HepG2 (cell line): ENCODE results near the gene PPCS. TPM values are rescaled to one million over a fixed set of nuclear protein-coding genes. Genes with fewer than 3 reads are reported as not detected.

Experiments used
- ATF1 ChIP-seq: IDR thresholded peaks from 2 replicates; pipeline ENCODE4 v1.6.1; 2016; ENCODE audit warnings: mild to moderate bottlenecking, control low read depth
- ATF6 ChIP-seq: sonication (generic); formaldehyde crosslinking; conservative IDR thresholded peaks from 2 replicates; pipeline ENCODE4 v1.4.0; 2020; ENCODE audit warnings: missing genetic modification reagents
- CERS6 ChIP-seq: sonication (generic); formaldehyde crosslinking; IDR thresholded peaks from 2 replicates; pipeline ENCODE4 v1.5.0; 2020; ENCODE audit warnings: missing genetic modification reagents
- FOXO1 ChIP-seq: sonication (generic); formaldehyde crosslinking; IDR thresholded peaks from 2 replicates; pipeline ENCODE4 v1.4.0; 2020; ENCODE audit warnings: missing genetic modification reagents
- HMGA1 ChIP-seq: sonication (generic); formaldehyde crosslinking; conservative IDR thresholded peaks from 2 replicates; pipeline ENCODE4 v1.4.0; 2020; ENCODE audit warnings: missing genetic modification reagents
- MEIS1 ChIP-seq: sonication (generic); formaldehyde crosslinking; IDR thresholded peaks from 2 replicates; pipeline ENCODE4 v1.9.0; 2021; ENCODE audit warnings: mild to moderate bottlenecking, missing genetic modification reagents, moderate library complexity, borderline replicate concordance
- NFKB2 ChIP-seq: sonication (generic); formaldehyde crosslinking; IDR thresholded peaks from 2 replicates; pipeline ENCODE4 v1.4.0; 2020; ENCODE audit warnings: missing genetic modification reagents, borderline replicate concordance
- NR3C1 ChIP-seq: sonication (generic); formaldehyde crosslinking; IDR thresholded peaks from 2 replicates; pipeline ENCODE4 v1.4.0; 2020; ENCODE audit warnings: missing genetic modification reagents
- SIN3A ChIP-seq: IDR thresholded peaks from 2 replicates; pipeline ENCODE4 v1.6.1; 2011; ENCODE audit warnings: low read depth, mild to moderate bottlenecking, control low read depth, low read length, borderline replicate concordance
- SKI ChIP-seq: fragments of 450-650 bp; IDR thresholded peaks from one replicate; pipeline ENCODE4 v1.6.1; 2018; ENCODE audit warnings: mild to moderate bottlenecking; ENCODE audit not compliant: partially characterized antibody
- SP2 ChIP-seq: sonication (generic); formaldehyde crosslinking; IDR thresholded peaks from 2 replicates; pipeline ENCODE4 v1.5.1; 2020; ENCODE audit warnings: mild to moderate bottlenecking, missing genetic modification reagents
- SP5 ChIP-seq: IDR thresholded peaks from 2 replicates; pipeline ENCODE4 v1.6.1; 2016; ENCODE audit warnings: low read depth, borderline replicate concordance
- ZBTB38 ChIP-seq: sonication (generic); formaldehyde crosslinking; IDR thresholded peaks from 2 replicates; pipeline ENCODE4 v1.5.1; 2020; ENCODE audit warnings: mild to moderate bottlenecking, missing genetic modification reagents
- ZBTB49 ChIP-seq: sonication (generic); formaldehyde crosslinking; IDR thresholded peaks from 2 replicates; pipeline ENCODE4 v1.4.0; 2020; ENCODE audit warnings: missing genetic modification reagents, borderline replicate concordance
- ZNF317 ChIP-seq: sonication (generic); formaldehyde crosslinking; IDR thresholded peaks from 2 replicates; pipeline ENCODE4 v1.5.0; 2020; ENCODE audit warnings: mild to moderate bottlenecking, missing genetic modification reagents
- ZNF414 ChIP-seq: sonication (generic); formaldehyde crosslinking; IDR thresholded peaks from 2 replicates; pipeline ENCODE4 v1.5.0; 2020; ENCODE audit warnings: missing genetic modification reagents
- ZNF496 ChIP-seq: sonication (generic); formaldehyde crosslinking; IDR thresholded peaks from 2 replicates; pipeline ENCODE4 v1.8.1; 2023; ENCODE audit warnings: mild to moderate bottlenecking, moderate library complexity, missing genetic modification reagents; ENCODE audit not compliant: insufficient replicate concordance
- ZSCAN21 ChIP-seq: sonication (generic); formaldehyde crosslinking; IDR thresholded peaks from 2 replicates; pipeline ENCODE4 v1.8.0; 2022; ENCODE audit warnings: mild to moderate bottlenecking, missing genetic modification reagents, moderate library complexity, borderline replicate concordance
- ZSCAN25 ChIP-seq: sonication (generic); formaldehyde crosslinking; IDR thresholded peaks from 2 replicates; pipeline ENCODE4 v1.8.0; 2022; ENCODE audit warnings: mild to moderate bottlenecking, missing genetic modification reagents
- polyA plus RNA-seq, 8 experiments: library from polyadenylated mRNA; depleted of rRNA in 3 of 8; stranded (reverse) in 7 of 8; unstranded in 1 of 8; fragments of >200 nt; fragmentation: Illumina TruSeq in 4 of 8; extraction: Trizol in 4 of 8; gene quantifications; 2 replicates each; pipeline versions ENCODE4 v1.2.1 to v1.2.3, GENCODE V29; 2011 to 2016; ENCODE audit warnings: low read depth in 4 of 8, missing spikeins in 1 of 8, mixed read lengths in 1 of 8; ENCODE audit not compliant: insufficient read depth in 1 of 8
- total RNA-seq, 5 experiments: library from RNA; depleted of rRNA; stranded (reverse); fragments of >200 nt; fragmentation: Illumina TruSeq; extraction: Trizol; gene quantifications; 2 replicates each; pipeline ENCODE4 v1.2.3, GENCODE V29; 2016; ENCODE audit warnings: low read depth in 1 of 5
- TF ChIP-seq, protein P1 (sequence below): sonication (generic); formaldehyde crosslinking; IDR thresholded peaks from 2 replicates; pipeline ENCODE4 v1.5.1; 2020; ENCODE audit warnings: missing genetic modification reagents, mild to moderate bottlenecking, borderline replicate concordance
- TF ChIP-seq, protein P2 (sequence below): IDR thresholded peaks from 2 replicates; pipeline ENCODE4 v1.6.1; 2012; ENCODE audit warnings: inconsistent platforms

Gene PPCS
- total and polyA plus RNA-seq, 2 of the 13 experiments (the other 11 are each of a cell fraction or from before 2014, with no cell fraction given) = 13.4 to 38.9 TPM

DNA sequence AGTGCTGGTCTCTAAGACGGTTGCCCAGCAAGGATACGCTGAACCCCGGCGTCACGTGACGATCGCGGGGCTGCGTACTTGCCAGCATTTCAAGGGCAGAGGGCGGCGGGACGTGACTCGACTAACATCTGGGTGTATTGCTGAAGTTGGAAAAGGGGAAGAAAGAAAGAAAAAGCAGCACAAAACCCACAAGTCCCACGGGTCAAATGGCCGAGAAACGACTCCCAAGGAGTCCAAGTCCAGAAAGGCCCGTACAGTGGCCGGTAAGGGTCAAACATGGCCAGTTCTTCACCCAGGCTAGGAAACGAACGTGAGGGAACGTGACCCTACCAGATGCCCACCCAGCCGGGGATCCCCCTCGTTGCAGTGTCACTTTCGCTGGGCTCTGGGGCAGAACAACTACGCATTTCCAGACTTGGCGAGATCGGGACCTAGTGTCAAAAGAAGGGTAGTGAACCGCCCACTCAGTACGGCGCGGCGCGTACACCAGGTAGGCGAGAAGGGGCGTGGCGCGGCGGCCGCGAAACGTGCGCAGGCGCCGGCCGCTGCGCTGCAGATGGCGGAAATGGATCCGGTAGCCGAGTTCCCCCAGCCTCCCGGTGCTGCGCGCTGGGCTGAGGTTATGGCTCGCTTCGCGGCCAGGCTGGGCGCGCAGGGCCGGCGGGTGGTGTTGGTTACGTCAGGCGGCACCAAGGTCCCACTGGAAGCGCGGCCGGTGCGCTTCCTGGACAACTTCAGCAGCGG is at the start of gene PPCS, which contains the start of gene ZMYND12 (continued):
- no peak for TF ChIP-seq ZNF496 (CRISPR knock-in tag)
- peak; percentile 71; the same call in 1 of the 2 replicates for TF ChIP-seq ZSCAN21
- TF ChIP-seq, protein P1, sequence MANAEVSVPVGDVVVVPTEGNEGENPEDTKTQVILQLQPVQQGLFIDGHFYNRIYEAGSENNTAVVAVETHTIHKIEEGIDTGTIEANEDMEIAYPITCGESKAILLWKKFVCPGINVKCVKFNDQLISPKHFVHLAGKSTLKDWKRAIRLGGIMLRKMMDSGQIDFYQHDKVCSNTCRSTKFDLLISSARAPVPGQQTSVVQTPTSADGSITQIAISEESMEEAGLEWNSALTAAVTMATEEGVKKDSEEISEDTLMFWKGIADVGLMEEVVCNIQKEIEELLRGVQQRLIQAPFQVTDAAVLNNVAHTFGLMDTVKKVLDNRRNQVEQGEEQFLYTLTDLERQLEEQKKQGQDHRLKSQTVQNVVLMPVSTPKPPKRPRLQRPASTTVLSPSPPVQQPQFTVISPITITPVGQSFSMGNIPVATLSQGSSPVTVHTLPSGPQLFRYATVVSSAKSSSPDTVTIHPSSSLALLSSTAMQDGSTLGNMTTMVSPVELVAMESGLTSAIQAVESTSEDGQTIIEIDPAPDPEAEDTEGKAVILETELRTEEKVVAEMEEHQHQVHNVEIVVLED (CRISPR knock-in tag) = peak; percentile 91
- 0 out of 2 replicates have a peak, but pooled peaks have one; percentile 13 for TF ChIP-seq ZNF317 (CRISPR knock-in tag)
- no peak; the same call in 1 of the 2 replicates for TF ChIP-seq ZSCAN25
- TF ChIP-seq SIN3A = peak; percentile 70
- TF ChIP-seq SKI = no peak
- TF ChIP-seq SP2 (CRISPR knock-in tag) = no peak
- TF ChIP-seq ZNF414 (CRISPR knock-in tag) = no peak
- TF ChIP-seq MEIS1 (CRISPR knock-in tag) = no peak; the same call in 1 of the 2 replicates
- TF ChIP-seq NFKB2 (CRISPR knock-in tag) = peak; percentile 48; the same call in 1 of the 2 replicates
- peak; percentile 37; the same call in 1 of the 2 replicates for TF ChIP-seq FOXO1 (CRISPR knock-in tag)
- TF ChIP-seq ATF6 (CRISPR knock-in tag) = peak; percentile 86; the same call in 1 of the 2 replicates
- TF ChIP-seq, protein P2, sequence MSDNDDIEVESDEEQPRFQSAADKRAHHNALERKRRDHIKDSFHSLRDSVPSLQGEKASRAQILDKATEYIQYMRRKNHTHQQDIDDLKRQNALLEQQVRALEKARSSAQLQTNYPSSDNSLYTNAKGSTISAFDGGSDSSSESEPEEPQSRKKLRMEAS = peak; percentile 58
- peak; percentile 55; the same call in 1 of the 2 replicates for TF ChIP-seq ZBTB38 (CRISPR knock-in tag)
- TF ChIP-seq SP5 (CRISPR knock-in tag) = peak; percentile 82
- TF ChIP-seq HMGA1 (CRISPR knock-in tag) = no peak
- TF ChIP-seq ATF1 (CRISPR knock-in tag) = no peak
- no peak for TF ChIP-seq ZBTB49 (CRISPR knock-in tag)
- TF ChIP-seq CERS6 (CRISPR knock-in tag) = no peak
- no peak for TF ChIP-seq NR3C1 (CRISPR knock-in tag)
